Subcutaneous abdominal adipose tissue (tissue), 5 donors: ENCODE measurements around the gene PBX4.
A peak's percentile ranks its signal among the peaks of the same experiment; 100 is the strongest.

Source experiments
- H3K27ac ChIP-seq: one replicate; pipeline ENCODE4 v1.7.0; 2013; ENCODE audit warnings: low read depth, mild to moderate bottlenecking, inconsistent platforms, low read length, moderate library complexity
- H3K27me3 ChIP-seq, 5 donors: one replicate each; pipeline ENCODE4 v1.7.0; 2013; ENCODE audit warnings: low read length in 5 of 5, inconsistent platforms in 1 of 5; ENCODE audit not compliant: control insufficient read depth in 5 of 5, insufficient read depth in 4 of 5
- H3K36me3 ChIP-seq, 5 donors: one replicate each; pipeline ENCODE4 v1.7.0; 2013; ENCODE audit warnings: low read length in 5 of 5; ENCODE audit not compliant: control insufficient read depth in 5 of 5, insufficient read depth in 5 of 5
- H3K4me1 ChIP-seq, 5 donors: one replicate each; pipeline ENCODE4 v1.7.0; 2013; ENCODE audit warnings: low read length in 5 of 5, mild to moderate bottlenecking in 3 of 5, moderate library complexity in 1 of 5; ENCODE audit not compliant: control insufficient read depth in 5 of 5, insufficient read depth in 5 of 5
- H3K4me3 ChIP-seq, 5 donors: one replicate each; pipeline ENCODE4 v1.7.0; 2013; ENCODE audit warnings: low read length in 5 of 5, low read depth in 1 of 5
- H3K9ac ChIP-seq, 5 donors: one replicate each; pipeline ENCODE4 v1.7.0; 2013; ENCODE audit warnings: low read length in 5 of 5, mild to moderate bottlenecking in 4 of 5, moderate library complexity in 3 of 5
- H3K9me3 ChIP-seq, 5 donors: one replicate each; pipeline ENCODE4 v1.7.0; 2013; ENCODE audit warnings: low read length in 5 of 5; ENCODE audit not compliant: control insufficient read depth in 5 of 5
- donor health status: healthy.
- donor health status: healthy.
- donor health status: healthy.
- donor health status: healthy.
- donor health status: healthy.

Gene PBX4

DNA sequence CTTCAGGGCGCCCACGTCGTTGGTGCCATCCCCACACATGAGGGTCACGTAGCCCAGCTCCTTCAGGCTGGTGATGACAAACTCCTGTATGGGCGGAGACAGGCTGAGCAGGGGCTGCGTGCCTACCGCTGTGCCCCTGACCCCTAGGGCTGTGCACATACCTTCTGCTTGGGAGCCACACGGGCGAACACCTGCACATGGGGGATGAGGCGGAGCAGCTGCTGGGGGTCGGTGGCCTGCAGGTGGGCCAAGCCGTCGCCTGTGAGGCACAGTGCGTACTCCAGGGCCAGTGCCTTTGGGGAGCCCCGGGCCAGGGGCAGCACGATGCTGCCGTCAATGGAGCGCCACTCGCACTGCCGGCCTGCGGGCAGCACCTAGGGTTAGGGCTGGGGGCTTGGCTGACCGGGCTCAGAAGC is 31.1 kb upstream of the PBX4 start:
- Histone ChIP-seq H3K27me3 (no peaks in the 10 kb centered on the region), H3K36me3 (peaks cover 0 to 96% (median 90%) of the 10 kb centered on the region in 5 donors), H3K9ac (no peak overlapping the region), H3K4me1 (no peaks in the 10 kb centered on the region), H3K9me3 (no peaks in the 10 kb centered on the region), H3K4me3 (no peak overlapping the region), H3K27ac (no peak overlapping the region)

DNA sequence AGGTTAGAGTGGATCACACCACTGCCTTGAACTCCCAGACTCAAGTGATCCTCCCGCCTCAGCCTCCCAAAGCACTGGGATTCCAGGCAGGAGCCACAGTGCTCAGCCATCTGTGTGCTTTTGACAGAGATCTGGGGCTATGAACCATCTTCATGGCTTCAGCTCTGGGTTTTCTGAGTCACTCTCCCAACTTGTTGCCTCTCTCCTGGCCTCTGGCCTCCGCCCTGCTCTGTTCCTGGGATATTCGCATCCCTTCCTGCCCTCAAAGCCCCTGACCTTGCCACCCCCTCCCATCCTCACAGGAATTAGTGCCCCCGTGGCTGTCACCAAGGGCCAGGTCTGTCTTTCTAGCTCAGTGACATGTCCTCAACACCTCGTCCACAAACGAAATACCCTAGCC is 30.7 kb upstream of the PBX4 start:
- Histone ChIP-seq H3K4me3 (no peak overlapping the region), H3K27ac (no peak overlapping the region), H3K9ac (no peak overlapping the region), H3K4me1 (no peaks in the 10 kb centered on the region), H3K27me3 (no peaks in the 10 kb centered on the region), H3K9me3 (no peaks in the 10 kb centered on the region), H3K36me3 (peaks cover 0 to 95% (median 89%) of the 10 kb centered on the region in 5 donors)

DNA sequence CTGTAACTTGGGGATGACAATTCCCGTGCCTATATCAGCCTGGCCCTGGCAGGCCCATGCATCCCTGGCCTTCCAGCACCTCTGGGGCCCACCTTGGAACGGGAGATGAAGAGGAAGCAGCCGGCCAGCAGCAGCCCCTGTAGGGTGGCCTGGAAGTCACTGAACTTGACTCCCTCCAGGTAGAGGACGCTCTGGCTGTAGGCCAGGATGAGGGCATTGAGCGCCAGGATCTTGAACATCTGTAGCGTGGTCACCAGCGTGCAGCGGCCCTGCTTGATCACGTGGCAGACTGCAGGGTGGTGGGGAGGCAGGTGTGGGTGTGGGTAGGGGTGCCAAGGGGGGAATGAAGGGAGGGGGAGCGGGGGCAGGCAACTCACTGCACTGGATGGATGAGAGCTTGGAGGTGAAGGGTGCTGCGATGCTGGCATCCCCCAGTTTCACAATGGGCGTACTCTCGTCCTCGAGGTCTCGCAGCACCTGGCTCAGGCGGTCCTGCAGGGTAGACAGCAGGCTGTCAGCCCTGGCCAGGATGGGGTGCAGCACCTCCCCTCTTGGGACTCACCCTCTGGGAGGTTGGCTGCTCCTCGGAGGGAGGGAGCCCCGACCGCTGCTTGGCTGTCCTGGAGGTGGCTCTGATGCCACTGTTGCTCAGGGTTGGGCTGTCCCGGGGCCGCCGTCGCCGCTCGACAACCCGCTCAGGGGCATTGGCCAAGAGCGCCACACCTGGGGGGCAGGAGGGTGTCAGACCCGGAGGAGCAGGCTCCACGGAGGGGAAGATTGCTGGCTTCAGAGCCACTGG is 28.7 kb upstream of the PBX4 start:
- Histone ChIP-seq H3K27ac (no peak overlapping the region), H3K4me1 (peaks cover 0 to 18% (median 16%) of the 10 kb centered on the region in 5 donors), H3K9me3 (no peaks in the 10 kb centered on the region), H3K36me3 (peaks cover 0 to 76% (median 70%) of the 10 kb centered on the region in 5 donors), H3K4me3 (no peak overlapping the region), H3K27me3 (no peaks in the 10 kb centered on the region), H3K9ac (no peak overlapping the region)

DNA sequence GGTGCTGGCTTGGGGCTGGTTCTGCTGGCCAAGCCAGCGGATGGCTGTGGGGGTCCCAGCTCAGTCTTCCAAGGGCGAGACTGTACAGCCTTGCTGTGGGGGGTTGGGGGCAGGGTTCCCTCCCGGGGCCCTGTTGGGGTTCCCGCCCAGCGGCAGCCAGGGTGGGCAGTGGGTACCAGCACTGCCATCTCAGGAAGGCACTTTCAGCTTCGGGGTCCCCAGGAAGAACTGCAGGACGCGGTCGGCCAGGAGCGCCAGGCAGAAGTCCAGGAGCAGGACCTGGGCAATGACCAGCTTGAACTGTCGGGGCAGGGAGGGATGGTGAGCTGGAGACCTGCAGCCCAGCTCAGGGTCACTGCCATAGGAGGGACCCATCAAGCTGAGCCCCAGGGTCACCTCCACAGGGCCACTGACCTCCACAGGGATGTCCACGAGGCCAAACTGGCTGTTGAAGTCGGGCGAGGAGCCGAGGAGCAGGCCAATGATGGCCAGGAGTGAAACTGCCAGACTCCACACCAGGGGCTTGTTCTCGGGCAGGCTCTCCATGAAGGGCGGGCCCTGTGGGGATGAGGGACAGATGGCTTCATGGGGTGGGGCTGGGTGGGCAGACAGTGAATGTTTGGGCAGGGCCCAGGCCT is 26.9 kb upstream of the PBX4 start:
- Histone ChIP-seq H3K36me3 (peaks cover 0 to 59% (median 51%) of the 10 kb centered on the region in 5 donors), H3K9me3 (no peaks in the 10 kb centered on the region), H3K27me3 (no peaks in the 10 kb centered on the region), H3K4me1 (peaks cover 0 to 25% (median 17%) of the 10 kb centered on the region in 5 donors), H3K9ac (no peak overlapping the region), H3K4me3 (no peak overlapping the region), H3K27ac (no peak overlapping the region)

DNA sequence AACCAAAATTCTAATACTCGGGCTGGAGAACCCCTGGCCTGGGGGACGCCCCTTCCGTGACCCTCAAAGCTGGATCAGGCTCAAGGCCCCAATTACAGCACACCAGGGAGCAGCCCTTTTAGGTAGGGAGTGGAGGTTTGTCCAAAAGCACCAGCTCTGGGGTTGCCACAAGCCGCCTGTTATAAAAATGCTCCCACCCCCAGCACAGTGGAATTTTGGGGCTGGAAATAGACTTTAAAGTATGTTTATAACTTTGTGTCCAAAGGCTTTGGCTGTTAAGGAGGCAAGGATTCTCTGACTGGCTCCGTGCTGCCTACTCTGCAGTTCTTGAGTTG is 25.5 kb upstream of the PBX4 start:
- peaks cover 0 to 56% (median 39%) of the 10 kb centered on the region in 5 donors for H3K36me3 ChIP-seq
- H3K9me3 ChIP-seq: no peaks in the 10 kb centered on the region
- H3K27me3 ChIP-seq: no peaks in the 10 kb centered on the region
- H3K4me3 ChIP-seq: peak overlapping the region in 2 of 5 donors; percentile 79 to 86
- peaks cover 0 to 25% (median 17%) of the 10 kb centered on the region in 5 donors for H3K4me1 ChIP-seq
- H3K27ac ChIP-seq: no peak overlapping the region
- H3K9ac ChIP-seq: peak overlapping the region in 3 of 5 donors; percentile 44 to 78 (median 73)

DNA sequence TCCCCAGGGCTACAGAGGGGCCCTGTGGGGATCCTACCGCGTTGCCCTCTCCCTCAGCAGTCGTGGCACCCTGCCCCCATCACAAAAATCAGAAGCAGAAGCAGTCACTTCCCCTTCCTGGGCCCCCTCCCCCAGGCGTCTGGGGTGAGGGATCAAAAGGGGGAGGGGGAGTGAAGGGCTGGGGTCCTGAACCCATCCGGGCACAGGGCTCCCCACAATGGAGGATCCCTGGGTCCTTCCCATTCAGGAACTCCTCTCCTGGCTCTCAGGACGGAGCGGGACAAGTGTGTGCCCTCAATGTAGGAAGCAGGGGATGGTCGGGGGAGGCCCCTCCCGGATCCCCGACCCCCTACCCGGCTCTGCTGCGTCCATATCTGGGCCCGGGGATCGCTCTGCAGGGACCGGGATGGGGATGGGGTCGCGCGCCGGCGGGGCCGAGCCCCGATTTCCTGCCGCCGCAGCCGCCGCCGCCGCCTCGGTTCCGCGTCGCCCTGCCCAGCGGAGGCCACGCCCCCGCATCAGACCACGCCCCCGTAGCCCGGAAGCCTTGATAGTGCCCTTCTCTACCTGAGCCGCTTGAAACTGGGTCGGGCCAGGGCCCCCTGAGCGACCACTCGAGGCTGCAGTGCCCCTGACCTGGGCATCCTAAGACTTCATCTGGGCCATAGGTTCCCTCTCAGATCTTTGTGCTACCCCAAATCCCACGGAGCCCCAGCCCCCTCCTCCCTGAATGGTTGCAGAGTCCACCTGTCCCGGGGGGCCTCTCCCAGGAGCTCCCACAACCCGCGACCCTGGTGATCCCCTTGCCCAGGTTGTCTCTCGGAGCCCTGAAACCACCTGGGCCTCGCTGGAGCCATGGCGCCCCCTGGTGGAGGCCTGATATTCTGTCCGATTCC is 24.9 kb upstream of the PBX4 start, which contains the start of gene GMIP:
TSS of gene GMIP (minus strand) at position 500 of the 896 bp plus-strand sequence. CDS start at position 372, 128 bp downstream.
- H3K27ac ChIP-seq: peak within 1 kb of the TSS; percentile 41
- H3K27me3 ChIP-seq: no peaks in the 10 kb centered on the region
- peaks cover 0 to 57% (median 39%) of the 10 kb centered on the region in 5 donors for H3K36me3 ChIP-seq
- H3K9me3 ChIP-seq: no peaks in the 10 kb centered on the region
- H3K9ac ChIP-seq: peak within 1 kb of the TSS; percentile 38 to 86 (median 73)
- peaks cover 0 to 25% (median 17%) of the 10 kb centered on the region in 5 donors for H3K4me1 ChIP-seq
- H3K4me3 ChIP-seq: peak within 1 kb of the TSS; percentile 66 to 86 (median 79)

DNA sequence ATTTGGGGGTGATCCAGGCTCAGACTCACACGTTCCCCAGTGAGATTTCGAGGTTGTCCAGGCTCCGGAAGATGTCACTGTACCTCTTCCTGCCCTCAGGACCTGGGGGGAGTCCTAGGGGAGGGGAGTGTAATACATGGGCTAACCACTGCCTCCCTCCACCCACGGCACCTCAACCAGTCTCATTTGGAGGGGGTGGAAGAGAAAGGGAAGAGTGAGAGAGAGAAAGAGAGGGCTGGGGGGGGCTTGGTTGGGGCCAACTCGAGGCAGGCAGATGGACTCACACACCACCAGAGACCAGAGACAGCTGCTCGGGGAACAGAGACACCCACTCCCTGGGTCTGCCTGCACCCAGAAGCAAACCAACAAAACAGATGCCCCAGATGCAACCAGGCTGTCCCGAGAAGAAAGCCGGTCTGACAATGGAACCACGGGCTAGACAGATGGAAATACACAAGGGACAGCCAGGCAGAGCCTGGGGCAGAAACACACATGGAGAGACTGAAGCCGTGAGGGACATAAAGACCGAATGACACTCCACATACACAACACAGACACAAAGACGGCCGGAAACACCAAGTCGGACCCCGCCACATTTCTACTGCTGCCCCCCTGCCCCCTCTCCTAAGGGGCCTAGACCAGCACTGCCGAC is 24.1 kb upstream of the PBX4 start:
- Histone ChIP-seq H3K36me3 (peaks cover 0 to 57% (median 37%) of the 10 kb centered on the region in 5 donors), H3K4me3 (peak overlapping the region; percentile 66 to 86 (median 79)), H3K27me3 (no peaks in the 10 kb centered on the region), H3K9ac (peak overlapping the region; percentile 38 to 86 (median 72)), H3K27ac (peak overlapping the region; percentile 41), H3K9me3 (no peaks in the 10 kb centered on the region), H3K4me1 (peaks cover 0 to 25% (median 17%) of the 10 kb centered on the region in 5 donors)

DNA sequence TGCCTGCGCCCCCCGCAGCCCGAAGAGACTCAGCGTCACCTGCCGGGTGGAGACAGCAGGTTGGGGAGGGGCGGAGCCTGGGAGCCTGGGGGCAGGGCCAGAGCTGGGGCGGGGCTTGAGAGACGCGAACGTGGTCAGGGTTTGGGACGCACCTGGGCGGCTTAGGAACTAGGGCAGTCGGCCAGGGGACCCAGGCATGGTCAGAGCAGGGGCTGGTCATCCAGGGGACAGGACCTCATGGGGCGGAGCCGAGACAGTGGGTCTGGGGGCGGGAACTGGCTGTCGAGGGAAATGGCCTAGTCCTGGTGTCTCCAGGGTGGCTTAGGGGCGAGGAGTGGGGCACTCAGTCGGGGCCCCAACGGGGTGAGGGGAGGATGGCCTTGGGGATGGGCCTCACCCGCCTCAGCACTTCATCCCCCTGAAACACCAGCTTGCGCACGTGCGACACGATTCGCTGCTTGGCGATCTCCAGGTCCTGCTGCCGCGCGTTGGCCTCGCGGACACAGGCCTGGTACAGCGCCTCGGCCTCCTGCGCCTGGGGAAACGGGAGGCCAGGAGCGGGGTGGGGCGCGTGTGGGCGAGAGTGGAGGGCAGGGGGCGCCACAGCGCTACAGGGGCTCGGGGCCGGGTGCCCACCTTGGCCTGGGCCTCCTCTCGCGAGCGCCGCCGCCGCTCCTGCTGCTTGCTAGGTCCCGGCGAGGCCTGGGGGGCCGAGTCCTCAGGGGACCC is 19.2 kb upstream of the PBX4 start:
- H3K9me3 ChIP-seq: no peaks in the 10 kb centered on the region
- no peak overlapping the region for H3K27ac ChIP-seq
- peaks cover 0 to 65% (median 32%) of the 10 kb centered on the region in 5 donors for H3K36me3 ChIP-seq
- H3K4me1 ChIP-seq: peaks cover 0 to 11% (median 5%) of the 10 kb centered on the region in 5 donors
- H3K9ac ChIP-seq: no peak overlapping the region
- no peak overlapping the region for H3K4me3 ChIP-seq
- H3K27me3 ChIP-seq: no peaks in the 10 kb centered on the region

DNA sequence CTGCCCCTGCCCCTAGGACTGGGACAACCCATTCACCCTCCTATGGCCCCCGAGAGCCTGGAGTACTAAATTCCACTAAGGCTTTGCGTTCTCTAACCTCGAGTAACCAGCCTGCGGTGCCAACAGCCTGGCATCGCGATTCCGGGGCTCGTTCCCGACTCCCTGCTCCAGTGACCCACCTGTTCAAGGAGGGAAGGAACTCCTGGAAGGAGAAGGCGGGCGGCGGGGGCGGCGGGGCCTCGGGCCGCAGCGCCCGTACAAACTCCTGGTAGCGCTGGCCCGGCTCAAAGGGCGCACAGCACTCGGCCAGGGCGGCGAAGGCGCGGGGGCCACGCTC is 18.7 kb upstream of the PBX4 start:
- peaks cover 0 to 6% (median 0%) of the 10 kb centered on the region in 5 donors for H3K4me1 ChIP-seq
- H3K36me3 ChIP-seq: peaks cover 0 to 70% (median 34%) of the 10 kb centered on the region in 5 donors

More for the DNA sequence above, 18.7 kb upstream of the PBX4 start:
- no peaks in the 10 kb centered on the region for H3K9me3 ChIP-seq
- H3K27me3 ChIP-seq: no peaks in the 10 kb centered on the region
- no peak overlapping the region for H3K9ac ChIP-seq
- H3K4me3 ChIP-seq: no peak overlapping the region
- H3K27ac ChIP-seq: no peak overlapping the region
